Mammary epithelial cell (primary cell): Measurements from ENCODE around the gene ZNF524.

Experiments
- CTCF ChIP-seq, 2 donors: IDR thresholded peaks in 1 of 2; conservative IDR thresholded peaks in 1 of 2; 2 replicates each; pipeline ENCODE4 v1.5.1; 2011 to 2012; ENCODE audit warnings: inconsistent platforms in 2 of 2, low read length in 2 of 2, mild to moderate bottlenecking in 2 of 2, control low read depth in 1 of 2, low read depth in 1 of 2; ENCODE audit not compliant: insufficient read depth in 1 of 2; ENCODE audit errors: extremely low read depth in 1 of 2
- EZH2 ChIP-seq: IDR thresholded peaks from 2 replicates; pipeline ENCODE4 v1.6.1; 2012; ENCODE audit warnings: low read length, inconsistent platforms, borderline replicate concordance

- TF ChIP-seq CTCF (conservative IDR thresholded peaks at IDR 0.05 in 1 of 2, IDR thresholded peaks at IDR 0.05 in 1 of 2; ENCODE audit: extremely low read depth in 1 of 2, insufficient read depth in 1 of 2, low read depth in 1 of 2, low read length in 2 of 2) (no peak), EZH2 (no peak)
Observed at GRCh38 chr19:55637534-55637933, 37.4 kb downstream of the ZNF524 start.
